ENCODE results near the gene ISLR.

The ISLR gene

DNA sequence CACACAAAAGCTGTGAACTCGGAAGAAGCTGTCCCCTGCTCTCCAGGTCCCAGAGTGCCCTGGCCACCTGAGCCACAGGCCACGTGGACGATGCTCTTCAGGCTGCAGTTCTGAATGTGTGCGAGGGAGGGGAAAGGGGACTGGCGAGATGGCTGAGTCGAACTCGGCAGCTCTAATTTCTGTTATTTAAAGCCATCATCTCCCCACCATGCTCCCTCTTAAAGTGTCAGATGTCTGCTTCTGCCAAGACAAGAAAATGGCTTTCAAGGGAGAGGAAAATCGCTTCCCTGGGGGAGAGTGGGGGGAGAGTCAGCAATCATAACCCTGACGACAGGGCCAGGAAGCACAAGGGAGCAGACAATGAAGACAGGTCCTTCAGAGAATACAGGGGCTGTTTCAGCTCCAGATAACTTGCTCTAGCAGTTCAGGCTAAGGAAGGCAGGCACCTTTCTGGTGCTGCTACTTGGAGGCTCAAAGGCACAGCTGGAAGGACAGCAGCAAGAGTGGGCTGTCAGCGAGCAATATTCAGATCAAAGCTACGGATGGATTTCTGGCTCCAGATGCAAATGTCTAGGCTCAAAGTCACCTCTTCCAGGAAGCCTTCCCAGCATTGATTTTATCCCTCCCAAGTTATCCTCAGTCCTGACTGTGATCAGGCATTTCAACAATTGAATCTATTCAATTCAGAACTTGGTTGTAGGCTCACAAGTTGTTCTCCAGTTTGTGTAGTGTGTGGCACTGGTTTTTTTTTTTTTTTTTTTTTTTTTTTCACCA lies 47.2 kb downstream of the ISLR start:
- H3K4me2 ChIP-seq (ENCODE audit: insufficient read depth, low read length) = no peak overlapping the region
- TF ChIP-seq, protein P1, sequence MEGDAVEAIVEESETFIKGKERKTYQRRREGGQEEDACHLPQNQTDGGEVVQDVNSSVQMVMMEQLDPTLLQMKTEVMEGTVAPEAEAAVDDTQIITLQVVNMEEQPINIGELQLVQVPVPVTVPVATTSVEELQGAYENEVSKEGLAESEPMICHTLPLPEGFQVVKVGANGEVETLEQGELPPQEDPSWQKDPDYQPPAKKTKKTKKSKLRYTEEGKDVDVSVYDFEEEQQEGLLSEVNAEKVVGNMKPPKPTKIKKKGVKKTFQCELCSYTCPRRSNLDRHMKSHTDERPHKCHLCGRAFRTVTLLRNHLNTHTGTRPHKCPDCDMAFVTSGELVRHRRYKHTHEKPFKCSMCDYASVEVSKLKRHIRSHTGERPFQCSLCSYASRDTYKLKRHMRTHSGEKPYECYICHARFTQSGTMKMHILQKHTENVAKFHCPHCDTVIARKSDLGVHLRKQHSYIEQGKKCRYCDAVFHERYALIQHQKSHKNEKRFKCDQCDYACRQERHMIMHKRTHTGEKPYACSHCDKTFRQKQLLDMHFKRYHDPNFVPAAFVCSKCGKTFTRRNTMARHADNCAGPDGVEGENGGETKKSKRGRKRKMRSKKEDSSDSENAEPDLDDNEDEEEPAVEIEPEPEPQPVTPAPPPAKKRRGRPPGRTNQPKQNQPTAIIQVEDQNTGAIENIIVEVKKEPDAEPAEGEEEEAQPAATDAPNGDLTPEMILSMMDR (IDR thresholded peaks at IDR 0.05; ENCODE audit: borderline replicate concordance, extremely low read depth, low read length, poor library complexity, severe bottlenecking) = no peak
- no peak for TF ChIP-seq EZH2 (IDR thresholded peaks at IDR 0.05; ENCODE audit: borderline replicate concordance, low read depth, low read length, severe bottlenecking)
- H2AFZ ChIP-seq (ENCODE audit: low read depth, low read length) = no peak overlapping the region
- H3K4me1 ChIP-seq (ENCODE audit: insufficient read depth, low read length) = no peaks in the 10 kb centered on the region
- no peak overlapping the region for H3K27ac ChIP-seq (ENCODE audit: low read length)
- ATAC-seq (ENCODE audit: insufficient read depth, low read depth) (no peak), DNase-seq (no peak)
- H3K9ac ChIP-seq (ENCODE audit: low read depth, low read length) = no peak overlapping the region
- H3K27me3 ChIP-seq (ENCODE audit: insufficient read depth, low read length, poor library complexity) = peaks cover 11% of the 10 kb centered on the region
- H3K36me3 ChIP-seq (ENCODE audit: insufficient read depth, low read length) = no peaks in the 10 kb centered on the region
- H3K9me3 ChIP-seq (ENCODE audit: insufficient read depth, low read length, severe bottlenecking) = no peaks in the 10 kb centered on the region
- no peak overlapping the region for H3K4me3 ChIP-seq (ENCODE audit: low read depth in 1 of 2, low read length in 2 of 2)
- no peaks in the 10 kb centered on the region for H4K20me1 ChIP-seq (ENCODE audit: insufficient read depth, low read length)
- H3K79me2 ChIP-seq (ENCODE audit: insufficient read depth, low read length) = no peaks in the 10 kb centered on the region

GRCh38 chr15:74221399-74222239 lies 48.1 kb downstream of the ISLR start:
- H3K4me1 ChIP-seq (ENCODE audit: insufficient read depth, low read length) = no peaks in the 10 kb centered on the region
- H3K9me3 ChIP-seq (ENCODE audit: insufficient read depth, low read length, severe bottlenecking) = no peaks in the 10 kb centered on the region
- DNase-seq (no peak), ATAC-seq (ENCODE audit: insufficient read depth, low read depth) (no peak)
- H4K20me1 ChIP-seq (ENCODE audit: insufficient read depth, low read length) = no peaks in the 10 kb centered on the region
- TF ChIP-seq, protein P1 (IDR thresholded peaks at IDR 0.05; ENCODE audit: borderline replicate concordance, extremely low read depth, low read length, poor library complexity, severe bottlenecking) = no peak
- TF ChIP-seq EZH2 (IDR thresholded peaks at IDR 0.05; ENCODE audit: borderline replicate concordance, low read depth, low read length, severe bottlenecking) = no peak
- H3K9ac ChIP-seq (ENCODE audit: low read depth, low read length) = no peak overlapping the region
- H3K4me2 ChIP-seq (ENCODE audit: insufficient read depth, low read length) = no peak overlapping the region
- H2AFZ ChIP-seq (ENCODE audit: low read depth, low read length) = no peak overlapping the region
- no peak overlapping the region for H3K27ac ChIP-seq (ENCODE audit: low read length)
- H3K79me2 ChIP-seq (ENCODE audit: insufficient read depth, low read length) = no peaks in the 10 kb centered on the region
- peaks cover 11% of the 10 kb centered on the region for H3K27me3 ChIP-seq (ENCODE audit: insufficient read depth, low read length, poor library complexity)
- H3K36me3 ChIP-seq (ENCODE audit: insufficient read depth, low read length) = no peaks in the 10 kb centered on the region
- H3K4me3 ChIP-seq (ENCODE audit: low read depth in 1 of 2, low read length in 2 of 2) = no peak overlapping the region

DNA sequence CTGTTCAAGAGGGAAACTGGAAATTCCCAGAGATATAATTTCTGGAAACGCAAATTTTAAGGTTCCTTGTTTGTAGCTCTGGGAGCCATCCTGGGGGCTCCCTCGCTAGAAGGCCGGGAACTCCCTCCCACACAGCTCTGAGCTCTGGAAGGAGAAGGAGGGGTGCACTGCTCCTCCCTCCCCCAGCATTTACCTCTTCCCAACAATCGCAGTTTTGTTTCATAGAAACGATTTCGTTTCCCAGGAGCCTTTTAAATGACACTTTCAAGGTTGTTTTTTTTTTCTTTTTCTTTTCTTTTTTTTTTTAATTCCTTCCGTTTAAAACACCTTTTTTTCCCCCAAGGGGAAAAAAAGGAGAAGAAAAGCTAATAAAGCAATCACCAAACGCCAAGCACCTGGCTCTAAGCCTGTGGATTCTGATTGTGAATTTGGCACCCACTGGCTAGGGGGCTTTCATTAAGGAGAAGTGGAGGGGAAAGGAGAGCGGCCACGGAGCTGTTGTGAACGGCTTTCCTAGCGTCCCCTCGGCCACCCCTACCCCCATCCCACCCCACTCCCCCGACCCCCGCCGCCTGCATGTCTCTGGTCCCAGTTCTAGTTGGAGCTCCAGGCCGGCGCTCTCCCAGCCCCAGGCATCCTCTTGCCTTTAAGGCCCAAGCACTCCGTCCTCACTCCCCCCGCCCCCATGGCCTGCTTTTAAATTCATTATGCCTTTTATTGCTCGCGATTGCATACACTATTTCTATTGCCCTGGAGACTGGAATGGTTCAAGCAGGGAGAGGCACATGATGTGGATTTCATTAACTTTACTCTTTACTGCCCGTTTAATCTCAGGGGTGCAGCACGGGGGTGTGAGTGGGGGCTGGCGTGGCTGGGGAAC lies 49.0 kb downstream of the ISLR start:
- H3K4me3 ChIP-seq (ENCODE audit: low read depth in 1 of 2, low read length in 2 of 2) = no peak overlapping the region
- no peaks in the 10 kb centered on the region for H4K20me1 ChIP-seq (ENCODE audit: insufficient read depth, low read length)
- no peak overlapping the region for H3K9ac ChIP-seq (ENCODE audit: low read depth, low read length)
- ATAC-seq (ENCODE audit: insufficient read depth, low read depth) (no peak), DNase-seq (no peak)
- H3K4me1 ChIP-seq (ENCODE audit: insufficient read depth, low read length) = no peaks in the 10 kb centered on the region
- no peaks in the 10 kb centered on the region for H3K36me3 ChIP-seq (ENCODE audit: insufficient read depth, low read length)
- H2AFZ ChIP-seq (ENCODE audit: low read depth, low read length) = no peak overlapping the region
- no peaks in the 10 kb centered on the region for H3K79me2 ChIP-seq (ENCODE audit: insufficient read depth, low read length)
- no peak overlapping the region for H3K27ac ChIP-seq (ENCODE audit: low read length)
- peaks cover 11% of the 10 kb centered on the region for H3K27me3 ChIP-seq (ENCODE audit: insufficient read depth, low read length, poor library complexity)
- no peak overlapping the region for H3K4me2 ChIP-seq (ENCODE audit: insufficient read depth, low read length)
- no peak for TF ChIP-seq EZH2 (IDR thresholded peaks at IDR 0.05; ENCODE audit: borderline replicate concordance, low read depth, low read length, severe bottlenecking)
- TF ChIP-seq, protein P1 (IDR thresholded peaks at IDR 0.05; ENCODE audit: borderline replicate concordance, extremely low read depth, low read length, poor library complexity, severe bottlenecking) = no peak
- H3K9me3 ChIP-seq (ENCODE audit: insufficient read depth, low read length, severe bottlenecking) = no peaks in the 10 kb centered on the region
